8988T (cell line): ENCODE data around the gene USP33.
"Not testable (repeated sequence)": the region's sequence is repeated elsewhere in the genome, so short reads cannot be mapped to it uniquely, and the experiment has no call there.

Experiments
- DNase-seq: peaks from one replicate; pipeline ENCODE4 v3.0.0; 2011

USP33 gene

GRCh38 chr1:77759071-77760028 lies at the start of gene USP33:
USP33 (minus strand) TSS chr1:77759852; CDS start chr1:77741697, 18,155 bp downstream.
- DNase-seq, result peak; percentile 57

- no peak for DNase-seq
Measured at GRCh38 chr1:77803371-77803770, 43.7 kb upstream of the USP33 start.

- DNase-seq, result no peak
Measured at GRCh38 chr1:77802026-77802425, 42.4 kb upstream of the USP33 start.

- DNase-seq, result no peak
Measured at GRCh38 chr1:77797991-77798390, 38.3 kb upstream of the USP33 start.

GRCh38 chr1:77796695-77797405 lies 37.2 kb upstream of the USP33 start:
- no peak for DNase-seq

- DNase-seq, result no peak
Measured at GRCh38 chr1:77794550-77794949, 34.9 kb upstream of the USP33 start.

GRCh38 chr1:77786093-77786741 lies 26.6 kb upstream of the USP33 start:
- not testable (repeated sequence) for DNase-seq

- DNase-seq, result no peak
Measured at GRCh38 chr1:77783141-77783540, 23.5 kb upstream of the USP33 start.

GRCh38 chr1:77781683-77782082 lies 22.0 kb upstream of the USP33 start:
- no peak for DNase-seq

- DNase-seq, result peak; percentile 45
Measured at GRCh38 chr1:77779529-77780281, 20.1 kb upstream of the USP33 start, which contains the start of gene MIGA1. MIGA1 (plus strand) TSS chr1:77779649; CDS start chr1:77783253, 3,604 bp downstream.

GRCh38 chr1:77776007-77776700 lies 16.5 kb upstream of the USP33 start:
- no peak for DNase-seq

- no peak for DNase-seq
Measured at GRCh38 chr1:77768006-77768405, 8.4 kb upstream of the USP33 start.

GRCh38 chr1:77762072-77762476 lies 2.4 kb upstream of the USP33 start:
- DNase-seq, result no peak

- DNase-seq, result no peak
Measured at GRCh38 chr1:77757603-77758002, 2.0 kb downstream of the USP33 start.

- no peak for DNase-seq
Measured at GRCh38 chr1:77757066-77757584, 2.5 kb downstream of the USP33 start.

GRCh38 chr1:77756052-77756754 lies 3.4 kb downstream of the USP33 start:
- no peak for DNase-seq

- not testable (repeated sequence) for DNase-seq
Measured at GRCh38 chr1:77749489-77749888, 10.2 kb downstream of the USP33 start.

- no peak for DNase-seq
Measured at GRCh38 chr1:77744576-77744975, 15.1 kb downstream of the USP33 start.

- DNase-seq, result no peak
Measured at GRCh38 chr1:77742011-77742555, 17.6 kb downstream of the USP33 start.

GRCh38 chr1:77741316-77741715 lies 18.3 kb downstream of the USP33 start:
- no peak for DNase-seq

GRCh38 chr1:77739235-77739634 lies 20.4 kb downstream of the USP33 start:
- DNase-seq, result no peak
